ENCODE measurements around the gene ALDH5A1.

- TF ChIP-seq POLR2AphosphoS5 (IDR thresholded peaks at IDR 0.05), result no peak
- TF ChIP-seq, protein P1, sequence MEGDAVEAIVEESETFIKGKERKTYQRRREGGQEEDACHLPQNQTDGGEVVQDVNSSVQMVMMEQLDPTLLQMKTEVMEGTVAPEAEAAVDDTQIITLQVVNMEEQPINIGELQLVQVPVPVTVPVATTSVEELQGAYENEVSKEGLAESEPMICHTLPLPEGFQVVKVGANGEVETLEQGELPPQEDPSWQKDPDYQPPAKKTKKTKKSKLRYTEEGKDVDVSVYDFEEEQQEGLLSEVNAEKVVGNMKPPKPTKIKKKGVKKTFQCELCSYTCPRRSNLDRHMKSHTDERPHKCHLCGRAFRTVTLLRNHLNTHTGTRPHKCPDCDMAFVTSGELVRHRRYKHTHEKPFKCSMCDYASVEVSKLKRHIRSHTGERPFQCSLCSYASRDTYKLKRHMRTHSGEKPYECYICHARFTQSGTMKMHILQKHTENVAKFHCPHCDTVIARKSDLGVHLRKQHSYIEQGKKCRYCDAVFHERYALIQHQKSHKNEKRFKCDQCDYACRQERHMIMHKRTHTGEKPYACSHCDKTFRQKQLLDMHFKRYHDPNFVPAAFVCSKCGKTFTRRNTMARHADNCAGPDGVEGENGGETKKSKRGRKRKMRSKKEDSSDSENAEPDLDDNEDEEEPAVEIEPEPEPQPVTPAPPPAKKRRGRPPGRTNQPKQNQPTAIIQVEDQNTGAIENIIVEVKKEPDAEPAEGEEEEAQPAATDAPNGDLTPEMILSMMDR (IDR thresholded peaks at IDR 0.05), result no peak
Observed at GRCh38 chr6:24469811-24470210, 25.0 kb upstream of the ALDH5A1 start.
